GM23338 (cell line): ENCODE measurements around the gene CDH23. TPM values are rescaled to one million over a fixed set of nuclear protein-coding genes. Genes with fewer than 3 reads are reported as not detected.

Experiments used
- ATAC-seq: fragments of 200-7000 bp; cut with Tn5 transposase; 3 replicates; pipeline ENCODE4 v1.9.1; 2020
- DNase-seq: peaks from one replicate; pipeline ENCODE4 v3.0.0-alpha.2; 2015; ENCODE audit warnings: low spot score
- H2AFZ ChIP-seq: fragments of 200-600 bp; sonication (generic); 2 replicates; pipeline ENCODE4 v1.8.0; 2016; ENCODE audit warnings: antibody characterized with exemption, mild to moderate bottlenecking, moderate library complexity
- H3F3A ChIP-seq: fragments of 200-600 bp; sonication (generic); replicated peaks from 2 replicates; pipeline ENCODE4 v1.8.0; 2017; ENCODE audit warnings: antibody characterized with exemption, mixed run types, low read depth
- H3K27ac ChIP-seq: fragments of 200-600 bp; sonication (generic); 2 replicates; pipeline ENCODE4 v1.6.1; 2016; ENCODE audit warnings: low read depth
- H3K27me3 ChIP-seq: fragments of 200-600 bp; sonication (generic); 2 replicates; pipeline ENCODE4 v1.8.0; 2016; ENCODE audit warnings: mild to moderate bottlenecking, mixed run types, moderate library complexity; ENCODE audit not compliant: insufficient read depth
- H3K36me3 ChIP-seq: fragments of 200-600 bp; sonication (generic); 2 replicates; pipeline ENCODE4 v1.8.0; 2016; ENCODE audit warnings: mild to moderate bottlenecking; ENCODE audit not compliant: insufficient read depth
- H3K4me1 ChIP-seq: fragments of 200-600 bp; sonication (generic); 2 replicates; pipeline ENCODE4 v1.8.0; 2016; ENCODE audit warnings: mild to moderate bottlenecking, moderate library complexity; ENCODE audit not compliant: insufficient read depth
- H3K4me2 ChIP-seq: fragments of 200-600 bp; sonication (generic); 2 replicates; pipeline ENCODE4 v1.7.1; 2017; ENCODE audit warnings: mixed run types
- H3K4me3 ChIP-seq: fragments of 200-600 bp; sonication (generic); 2 replicates; pipeline ENCODE4 v1.6.1; 2016; ENCODE audit warnings: mixed run types
- H3K79me2 ChIP-seq: fragments of 200-600 bp; sonication (generic); replicated peaks from 2 replicates; pipeline ENCODE4 v1.8.0; 2017; ENCODE audit warnings: mild to moderate bottlenecking; ENCODE audit not compliant: insufficient read depth
- H3K9me2 ChIP-seq: fragments of 200-600 bp; sonication (generic); 2 replicates; pipeline ENCODE4 v1.8.0; 2017; ENCODE audit not compliant: insufficient read depth
- H4K20me1 ChIP-seq: fragments of 200-600 bp; sonication (generic); replicated peaks from 2 replicates; pipeline ENCODE4 v1.8.0; 2017; ENCODE audit warnings: mild to moderate bottlenecking; ENCODE audit not compliant: insufficient read depth
- H3K27ac Mint-ChIP-seq: 2 replicates; pipeline ENCODE4 v1.8.0; 2020; ENCODE audit warnings: inconsistent platforms, mild to moderate bottlenecking, moderate library complexity, mixed read lengths
- H3K27me3 Mint-ChIP-seq: 3 replicates; pipeline ENCODE4 v1.8.0; 2022; ENCODE audit warnings: low read depth, mild to moderate bottlenecking, moderate library complexity, mixed read lengths, inconsistent platforms; ENCODE audit not compliant: insufficient read depth, poor library complexity
- H3K36me3 Mint-ChIP-seq: 3 replicates; pipeline ENCODE4 v1.8.0; 2021; ENCODE audit warnings: low read depth, mild to moderate bottlenecking, inconsistent platforms, moderate library complexity, mixed read lengths
- H3K4me1 Mint-ChIP-seq: 3 replicates; pipeline ENCODE4 v1.8.0; 2020; ENCODE audit warnings: mild to moderate bottlenecking, inconsistent platforms, mixed read lengths
- H3K4me3 Mint-ChIP-seq: 3 replicates; pipeline ENCODE4 v1.8.0; 2021; ENCODE audit warnings: moderate library complexity, mild to moderate bottlenecking, inconsistent platforms, mixed read lengths
- H3K9me3 Mint-ChIP-seq: 3 replicates; pipeline ENCODE4 v1.8.0; 2020; ENCODE audit warnings: moderate library complexity, mild to moderate bottlenecking, inconsistent platforms, mixed read lengths
- ETS1 ChIP-seq: IDR thresholded peaks from 2 replicates; pipeline ENCODE4 v1.6.1; 2016; ENCODE audit warnings: antibody characterized with exemption
- EZH2 ChIP-seq: fragments of 200-600 bp; sonication (generic); IDR thresholded peaks from one replicate; pipeline ENCODE4 v1.8.0; 2017; ENCODE audit warnings: antibody characterized with exemption, mild to moderate bottlenecking, low read depth; ENCODE audit not compliant: unreplicated experiment
- EZH2phosphoT487 ChIP-seq: fragments of 200-600 bp; sonication (generic); IDR thresholded peaks from one replicate; pipeline ENCODE4 v1.8.1; 2018; ENCODE audit warnings: antibody characterized with exemption; ENCODE audit not compliant: unreplicated experiment
- JUNB ChIP-seq: IDR thresholded peaks from one replicate; pipeline ENCODE4 v1.6.1; 2016; ENCODE audit warnings: antibody characterized with exemption; ENCODE audit not compliant: unreplicated experiment
- NANOG ChIP-seq: IDR thresholded peaks from 2 replicates; pipeline ENCODE4 v1.6.1; 2016; ENCODE audit warnings: antibody characterized with exemption, borderline replicate concordance
- REST ChIP-seq: IDR thresholded peaks from one replicate; pipeline ENCODE4 v1.6.1; 2018; ENCODE audit warnings: antibody characterized with exemption; ENCODE audit not compliant: unreplicated experiment
- STAT1 ChIP-seq: IDR thresholded peaks from one replicate; pipeline ENCODE4 v1.6.1; 2016; ENCODE audit warnings: antibody characterized with exemption; ENCODE audit not compliant: unreplicated experiment
- ZNF114 ChIP-seq: fragments of 250-450 bp; sonication (Bioruptor Pico); IDR thresholded peaks from 2 replicates; pipeline ENCODE4 v1.5.0; 2020; ENCODE audit warnings: mild to moderate bottlenecking, moderate library complexity
- ZNF462 ChIP-seq: fragments of 250-450 bp; sonication (Bioruptor Pico); IDR thresholded peaks from 2 replicates; pipeline ENCODE4 v1.5.0; 2020; ENCODE audit warnings: mild to moderate bottlenecking, moderate library complexity
- polyA plus RNA-seq: library from polyadenylated mRNA; unstranded; fragments of >200 nt; fragmentation: Nextera tagmentation; extraction: Ambion mirVana; gene quantifications from 2 replicates; pipeline ENCODE4 v1.2.1, GENCODE V29; 2016
- total RNA-seq: library from RNA; depleted of rRNA; stranded (reverse); fragments of >200 nt; shearing (Covaris generic); gene quantifications from 2 replicates; pipeline ENCODE4 v1.2.3, GENCODE V29; 2014

Gene CDH23
- total and polyA plus RNA-seq, 2 experiments from 2014 or later = 0.95 to 4.3 TPM

GRCh38 chr10:71432101-71432905, 35.6 kb downstream of the CDH23 start:
- Histone ChIP-seq H2AFZ (no peak overlapping the region), H4K20me1 (no peaks in the 10 kb centered on the region), H3K27ac (no peak overlapping the region), H3K79me2 (no peaks in the 10 kb centered on the region), H3K4me2 (no peak overlapping the region), H3K4me1 (no peaks in the 10 kb centered on the region), H3K27me3 (no peaks in the 10 kb centered on the region), H3K36me3 (no peaks in the 10 kb centered on the region), H3K4me3 (no peak overlapping the region), H3K9me2 (no peaks in the 10 kb centered on the region), H3F3A (no peaks in the 10 kb centered on the region)
- DNase-seq (no peak), ATAC-seq (no peak)
- H3K9me3 Mint-ChIP-seq = no peaks in the 10 kb centered on the region
- H3K27me3 Mint-ChIP-seq = peaks cover 9% of the 10 kb centered on the region
- TF ChIP-seq JUNB (no peak), NANOG (no peak), ZNF114 (CRISPR knock-in tag) (no peak)
- peaks cover 16% of the 10 kb centered on the region for H3K4me1 Mint-ChIP-seq
- H3K4me3 Mint-ChIP-seq = no peak overlapping the region
- no peaks in the 10 kb centered on the region for H3K36me3 Mint-ChIP-seq
- no peak overlapping the region; the same call in 1 of the 2 replicates for H3K27ac Mint-ChIP-seq

GRCh38 chr10:71432956-71433767, 36.4 kb downstream of the CDH23 start:
- Histone ChIP-seq H3K9me2 (no peaks in the 10 kb centered on the region), H3K79me2 (no peaks in the 10 kb centered on the region), H4K20me1 (no peaks in the 10 kb centered on the region), H3K4me2 (no peak overlapping the region), H3K4me1 (no peaks in the 10 kb centered on the region), H3K27me3 (no peaks in the 10 kb centered on the region), H3K4me3 (no peak overlapping the region), H2AFZ (no peak overlapping the region), H3K27ac (no peak overlapping the region), H3K36me3 (no peaks in the 10 kb centered on the region), H3F3A (no peaks in the 10 kb centered on the region)
- H3K27me3 Mint-ChIP-seq = peaks cover 9% of the 10 kb centered on the region
- no peak overlapping the region for H3K4me3 Mint-ChIP-seq
- H3K9me3 Mint-ChIP-seq = no peaks in the 10 kb centered on the region
- H3K4me1 Mint-ChIP-seq = peaks cover 16% of the 10 kb centered on the region
- DNase-seq (no peak), ATAC-seq (no peak)
- no peak overlapping the region for H3K27ac Mint-ChIP-seq
- H3K36me3 Mint-ChIP-seq = no peaks in the 10 kb centered on the region
- TF ChIP-seq EZH2 = no peak
- no peak for TF ChIP-seq ETS1
- no peak for TF ChIP-seq ZNF462 (CRISPR knock-in tag)
- TF ChIP-seq STAT1 = no peak
- no peak for TF ChIP-seq REST
- TF ChIP-seq EZH2phosphoT487 = no peak
